HFFc6 (cell line): ENCODE measurements around the gene MECP2. TPM values are rescaled to one million over a fixed set of nuclear protein-coding genes. Genes with fewer than 3 reads are reported as not detected.

Experiments used
- DNase-seq: peaks from one replicate; pipeline ENCODE4 v3.0.0-alpha.2; 2018
- H3K27ac Mint-ChIP-seq: 2 replicates; pipeline ENCODE4 v1.8.0; 2020; ENCODE audit warnings: mild to moderate bottlenecking, mixed read lengths
- H3K27me3 Mint-ChIP-seq: 2 replicates; pipeline ENCODE4 v1.8.0; 2021; ENCODE audit warnings: mild to moderate bottlenecking, moderate library complexity, mixed read lengths; ENCODE audit not compliant: insufficient read depth
- H3K36me3 Mint-ChIP-seq: 2 replicates; pipeline ENCODE4 v1.8.0; 2021; ENCODE audit warnings: low read depth, mixed read lengths
- H3K4me1 Mint-ChIP-seq: 2 replicates; pipeline ENCODE4 v1.8.0; 2020; ENCODE audit warnings: low read depth, mixed read lengths
- H3K4me3 Mint-ChIP-seq: 2 replicates; pipeline ENCODE4 v1.8.0; 2020; ENCODE audit warnings: mild to moderate bottlenecking, moderate library complexity, mixed read lengths
- H3K9me3 Mint-ChIP-seq: 2 replicates; pipeline ENCODE4 v1.8.0; 2020; ENCODE audit warnings: mild to moderate bottlenecking, mixed read lengths
- total RNA-seq, 6 experiments: library from RNA; stranded (reverse); fragmentation: NEBNext Ultra II Directional; extraction: Animal tissue kit (Norgen Biotek cat#: 25700); gene quantifications; 2 replicates in 1 of 6; 3 replicates in 5 of 6; pipeline ENCODE4 v1.2.3, GENCODE V29; 2021
- TF ChIP-seq, protein P1 (sequence below): fragments of 200-600 bp; sonication (generic); IDR thresholded peaks from 2 replicates; pipeline ENCODE4 v1.5.0; 2021; ENCODE audit warnings: antibody characterized with exemption, mild to moderate bottlenecking

The MECP2 gene
- total RNA-seq, 6 experiments from 2014 or later: 28.8 to 35.8 (median 31.9) TPM

DNA sequence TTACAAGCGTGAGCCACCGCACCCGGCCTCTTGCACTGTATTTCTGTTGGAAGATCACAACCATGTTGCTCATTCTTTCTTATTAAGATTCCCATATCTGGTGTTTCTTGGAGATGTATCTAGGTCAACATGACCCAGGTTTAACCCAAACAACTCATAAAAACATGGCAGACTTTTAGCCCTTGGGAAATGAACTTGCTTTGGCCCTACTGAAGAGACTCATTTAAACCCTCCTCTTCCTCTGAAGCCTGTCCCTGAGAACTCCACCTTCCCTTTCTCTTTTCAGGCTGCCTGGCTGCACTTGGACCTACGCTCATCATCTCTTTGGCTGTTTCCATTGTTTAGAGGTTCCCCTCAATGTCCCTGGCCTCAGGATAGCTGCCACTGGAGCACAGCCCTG, 23.7 kb upstream of the MECP2 start:
- no peaks in the 10 kb centered on the region for H3K36me3 Mint-ChIP-seq
- no peak overlapping the region for H3K27ac Mint-ChIP-seq
- TF ChIP-seq, protein P1, sequence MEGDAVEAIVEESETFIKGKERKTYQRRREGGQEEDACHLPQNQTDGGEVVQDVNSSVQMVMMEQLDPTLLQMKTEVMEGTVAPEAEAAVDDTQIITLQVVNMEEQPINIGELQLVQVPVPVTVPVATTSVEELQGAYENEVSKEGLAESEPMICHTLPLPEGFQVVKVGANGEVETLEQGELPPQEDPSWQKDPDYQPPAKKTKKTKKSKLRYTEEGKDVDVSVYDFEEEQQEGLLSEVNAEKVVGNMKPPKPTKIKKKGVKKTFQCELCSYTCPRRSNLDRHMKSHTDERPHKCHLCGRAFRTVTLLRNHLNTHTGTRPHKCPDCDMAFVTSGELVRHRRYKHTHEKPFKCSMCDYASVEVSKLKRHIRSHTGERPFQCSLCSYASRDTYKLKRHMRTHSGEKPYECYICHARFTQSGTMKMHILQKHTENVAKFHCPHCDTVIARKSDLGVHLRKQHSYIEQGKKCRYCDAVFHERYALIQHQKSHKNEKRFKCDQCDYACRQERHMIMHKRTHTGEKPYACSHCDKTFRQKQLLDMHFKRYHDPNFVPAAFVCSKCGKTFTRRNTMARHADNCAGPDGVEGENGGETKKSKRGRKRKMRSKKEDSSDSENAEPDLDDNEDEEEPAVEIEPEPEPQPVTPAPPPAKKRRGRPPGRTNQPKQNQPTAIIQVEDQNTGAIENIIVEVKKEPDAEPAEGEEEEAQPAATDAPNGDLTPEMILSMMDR: no peak
- no peaks in the 10 kb centered on the region for H3K4me1 Mint-ChIP-seq
- DNase-seq: no peak
- peaks cover 14% of the 10 kb centered on the region for H3K27me3 Mint-ChIP-seq
- no peaks in the 10 kb centered on the region for H3K9me3 Mint-ChIP-seq
- no peak overlapping the region for H3K4me3 Mint-ChIP-seq

DNA sequence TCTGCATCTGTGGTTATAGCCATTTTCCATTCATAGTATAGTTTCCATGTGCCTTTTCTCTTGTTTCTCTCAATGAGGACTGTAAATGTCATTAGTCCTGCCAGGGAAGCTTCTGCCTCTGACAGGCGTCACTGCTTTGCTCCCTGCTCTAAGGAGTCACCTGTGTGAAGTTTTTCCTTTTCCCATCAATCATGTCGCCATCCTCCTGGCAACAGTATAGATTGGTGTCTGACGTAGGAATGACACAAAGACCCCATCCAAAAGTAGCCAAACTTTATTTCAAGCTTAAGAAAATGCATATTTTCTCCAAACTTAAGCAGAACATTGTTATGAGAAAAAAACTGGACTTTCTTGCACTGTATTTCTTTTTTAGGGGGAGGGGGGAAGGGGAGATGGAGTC, 23.1 kb upstream of the MECP2 start:
- H3K9me3 Mint-ChIP-seq: no peaks in the 10 kb centered on the region

DNA sequence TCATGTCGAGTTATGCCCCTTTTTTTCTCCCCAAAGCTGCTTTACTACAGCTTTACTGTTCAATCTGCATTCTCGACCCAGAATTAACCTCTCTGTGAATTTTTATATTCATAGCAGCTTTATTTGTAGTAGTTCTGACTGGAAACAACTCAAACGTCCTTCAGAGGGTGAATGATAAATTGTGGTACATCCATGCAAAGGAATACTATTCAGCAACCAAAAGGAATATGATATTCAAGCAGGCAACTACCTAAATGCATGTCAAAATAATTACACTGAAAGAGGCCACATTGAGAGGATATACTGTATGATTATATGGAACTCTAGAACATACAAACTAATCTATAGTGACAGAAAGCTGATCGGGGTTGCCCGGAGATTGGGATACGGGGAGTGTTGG, 20.0 kb upstream of the MECP2 start:
- Mint-ChIP-seq H3K4me1 (no peaks in the 10 kb centered on the region), H3K4me3 (no peak overlapping the region), H3K27me3 (peaks cover 23% of the 10 kb centered on the region), H3K36me3 (no peaks in the 10 kb centered on the region), H3K27ac (no peak overlapping the region), H3K9me3 (no peaks in the 10 kb centered on the region)
- DNase-seq: no peak
- TF ChIP-seq, protein P1: no peak

More for the DNA sequence above, 23.1 kb upstream of the MECP2 start:
- no peaks in the 10 kb centered on the region for H3K4me1 Mint-ChIP-seq
- TF ChIP-seq, protein P1: no peak
- no peak for DNase-seq
- no peak overlapping the region for H3K27ac Mint-ChIP-seq
- H3K4me3 Mint-ChIP-seq: no peak overlapping the region
- peaks cover 15% of the 10 kb centered on the region for H3K27me3 Mint-ChIP-seq
- no peaks in the 10 kb centered on the region for H3K36me3 Mint-ChIP-seq

DNA sequence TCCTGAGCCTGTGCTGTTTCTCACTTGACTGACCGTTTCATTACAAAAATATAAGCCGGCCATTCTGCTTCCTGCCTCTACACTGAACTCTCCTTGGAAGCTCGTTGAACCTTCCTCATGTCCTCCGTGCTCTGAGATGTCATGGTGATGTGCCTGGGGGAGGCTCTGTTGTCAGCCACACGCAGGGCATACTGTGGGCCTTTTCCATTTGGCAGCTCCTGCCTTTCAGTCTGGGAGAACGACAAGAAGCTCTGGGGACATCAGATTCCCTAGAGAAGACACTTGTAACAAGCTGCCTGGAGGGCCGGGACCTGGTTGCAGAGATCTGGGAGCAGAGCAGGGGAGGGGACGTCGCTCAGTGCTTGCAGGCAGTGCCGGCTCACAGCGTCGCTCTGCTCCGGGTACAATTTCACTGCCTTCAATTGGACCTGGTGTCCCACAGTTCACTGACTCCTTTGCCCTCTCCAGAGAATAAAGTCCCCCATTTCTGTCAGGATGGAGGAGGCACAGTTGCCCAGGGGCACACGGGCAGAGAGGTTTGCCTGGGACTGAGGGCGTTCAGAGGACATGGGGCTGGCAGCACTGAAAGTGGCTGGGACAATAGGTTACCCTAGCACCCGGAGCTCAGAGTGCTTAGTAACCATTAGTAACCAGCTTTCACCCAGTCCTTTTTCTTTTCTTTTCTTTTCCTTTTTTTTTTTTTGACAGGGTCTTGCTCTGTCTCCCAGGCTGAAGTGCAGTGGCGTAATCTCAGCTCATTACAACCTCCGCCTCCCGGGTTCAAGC, 19.1 kb upstream of the MECP2 start:
- Mint-ChIP-seq H3K9me3 (no peaks in the 10 kb centered on the region), H3K27ac (no peak overlapping the region), H3K4me1 (no peaks in the 10 kb centered on the region), H3K4me3 (no peak overlapping the region), H3K27me3 (peaks cover 20% of the 10 kb centered on the region), H3K36me3 (no peaks in the 10 kb centered on the region)
- TF ChIP-seq, protein P1: no peak
- no peak for DNase-seq

DNA sequence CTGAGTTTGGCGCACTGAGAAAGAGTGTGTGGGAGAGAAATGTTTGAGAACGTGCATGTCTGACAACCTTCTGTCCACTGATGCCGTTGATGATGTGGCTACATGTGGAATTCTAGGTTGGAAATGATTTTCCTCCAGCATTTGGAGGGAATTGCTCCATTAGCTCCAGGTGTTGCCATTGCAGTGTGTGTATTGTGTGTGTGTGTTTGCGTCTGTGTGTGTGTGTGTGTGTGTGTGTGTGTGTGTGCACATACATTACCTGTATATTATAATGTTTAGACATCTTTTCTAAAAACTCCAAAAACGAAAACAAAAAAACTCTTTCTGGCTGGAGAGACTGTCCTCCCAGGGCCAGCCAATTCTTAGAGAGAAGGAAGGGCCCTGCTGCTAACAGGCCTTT, 18.2 kb upstream of the MECP2 start:
- no peak for DNase-seq
- no peaks in the 10 kb centered on the region for H3K4me1 Mint-ChIP-seq
- H3K4me3 Mint-ChIP-seq: no peak overlapping the region
- peaks cover 20% of the 10 kb centered on the region for H3K27me3 Mint-ChIP-seq
- H3K36me3 Mint-ChIP-seq: no peaks in the 10 kb centered on the region
- no peak overlapping the region for H3K27ac Mint-ChIP-seq
- H3K9me3 Mint-ChIP-seq: no peaks in the 10 kb centered on the region
- TF ChIP-seq, protein P1: no peak
